HG03565 (cell line): ENCODE data around the gene PLD5.
"Not testable (repeated sequence)": the region's sequence is repeated elsewhere in the genome, so short reads cannot be mapped to it uniquely, and the experiment has no call there.

ENCODE experiments used
- ATAC-seq: cut with Tn5 transposase; IDR thresholded peaks from one replicate; pipeline ENCODE4 v1.9.1; 2021; ENCODE audit warnings: mild to moderate bottlenecking, moderate library complexity; ENCODE audit not compliant: unreplicated experiment

PLD5 gene

GRCh38 chr1:242428399-242429190 lies 95.9 kb downstream of the PLD5 start:
- ATAC-seq, result no peak

- no peak for ATAC-seq
These were observed 97.0 kb downstream of the PLD5 start for GRCh38 chr1:242427519-242427918.

GRCh38 chr1:242426271-242426905 lies 98.1 kb downstream of the PLD5 start:
- no peak for ATAC-seq

- ATAC-seq, result no peak
These were observed 99.3 kb downstream of the PLD5 start for GRCh38 chr1:242425232-242425631.

- no peak for ATAC-seq
These were observed 107.8 kb downstream of the PLD5 start for GRCh38 chr1:242416657-242417056.

- no peak for ATAC-seq
These were observed 111.6 kb downstream of the PLD5 start for GRCh38 chr1:242412921-242413320.

GRCh38 chr1:242411901-242412300 lies 112.6 kb downstream of the PLD5 start:
- no peak for ATAC-seq

GRCh38 chr1:242405947-242406346 lies 118.5 kb downstream of the PLD5 start:
- ATAC-seq, result no peak

- ATAC-seq, result no peak
These were observed 120.2 kb downstream of the PLD5 start for GRCh38 chr1:242404296-242404695.

GRCh38 chr1:242402956-242403355 lies 121.5 kb downstream of the PLD5 start:
- ATAC-seq, result no peak

GRCh38 chr1:242401937-242402336 lies 122.6 kb downstream of the PLD5 start:
- ATAC-seq, result no peak

- no peak for ATAC-seq
These were observed 126.1 kb downstream of the PLD5 start for GRCh38 chr1:242398351-242398750.

GRCh38 chr1:242391896-242392295 lies 132.6 kb downstream of the PLD5 start:
- ATAC-seq, result no peak

GRCh38 chr1:242376121-242376520 lies 148.4 kb downstream of the PLD5 start:
- not testable (repeated sequence) for ATAC-seq

- ATAC-seq, result not testable (repeated sequence)
These were observed 174.1 kb downstream of the PLD5 start for GRCh38 chr1:242350446-242350845.

GRCh38 chr1:242349636-242350035 lies 174.9 kb downstream of the PLD5 start:
- ATAC-seq, result no peak

GRCh38 chr1:242330865-242331264 lies 193.6 kb downstream of the PLD5 start:
- ATAC-seq, result not testable (repeated sequence)

GRCh38 chr1:242327381-242327780 lies 197.1 kb downstream of the PLD5 start:
- not testable (repeated sequence) for ATAC-seq

- ATAC-seq, result not testable (repeated sequence)
These were observed 202.5 kb downstream of the PLD5 start for GRCh38 chr1:242321981-242322380.

GRCh38 chr1:242318140-242318539 lies 206.4 kb downstream of the PLD5 start:
- no peak for ATAC-seq

- not testable (repeated sequence) for ATAC-seq
These were observed 209.6 kb downstream of the PLD5 start for GRCh38 chr1:242314865-242315264.

GRCh38 chr1:242314085-242314649 lies 210.3 kb downstream of the PLD5 start:
- not testable (repeated sequence) for ATAC-seq
